Superior temporal gyrus (tissue), 1 donor: ENCODE data around the gene WDR36.

Experiments
- DNase-seq: peaks from one replicate; pipeline ENCODE4 v3.0.0-alpha.2; 2016; ENCODE audit errors: extremely low spot score

WDR36 gene

DNA sequence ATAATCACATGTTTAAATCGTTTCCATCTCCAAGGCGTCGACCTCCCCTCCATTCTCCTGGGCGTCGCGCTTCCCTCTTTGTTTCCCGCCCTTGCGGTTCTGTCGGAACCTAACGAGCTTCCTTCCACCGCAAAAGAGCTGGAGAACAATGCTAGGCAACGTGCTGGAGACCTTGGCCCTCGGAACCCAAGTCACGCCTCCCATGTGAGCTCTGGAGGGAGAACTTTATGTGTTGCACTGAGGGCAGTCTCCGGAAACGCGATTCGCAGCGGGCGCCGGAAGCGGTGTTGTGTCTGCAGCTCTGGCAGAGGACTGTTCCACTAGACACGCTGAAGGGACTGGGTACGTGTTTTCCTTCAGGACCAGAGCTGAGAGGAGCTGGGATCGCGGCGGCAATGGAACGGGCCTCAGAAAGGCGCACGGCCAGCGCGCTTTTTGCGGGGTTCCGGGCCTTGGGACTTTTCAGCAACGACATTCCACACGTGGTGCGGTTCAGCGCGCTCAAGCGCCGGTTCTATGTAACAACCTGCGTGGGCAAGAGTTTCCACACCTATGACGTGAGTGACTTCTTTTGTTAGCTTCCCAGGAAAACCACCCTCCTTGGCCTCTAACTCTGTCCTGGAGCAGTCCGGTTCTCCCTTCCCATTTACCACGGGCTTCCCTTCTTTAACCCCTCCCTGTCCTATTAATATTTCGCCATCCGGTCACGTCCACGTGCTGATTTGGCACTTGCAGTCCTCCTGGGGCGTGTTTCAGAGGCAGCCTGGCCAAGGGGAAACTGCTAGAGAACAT is at the start of gene WDR36:
Gene WDR36 (plus strand): TSS at position 287 of the 792 bp plus-strand sequence. CDS start 109 bp downstream, at position 396.
- DNase-seq = peak; percentile 95

DNA sequence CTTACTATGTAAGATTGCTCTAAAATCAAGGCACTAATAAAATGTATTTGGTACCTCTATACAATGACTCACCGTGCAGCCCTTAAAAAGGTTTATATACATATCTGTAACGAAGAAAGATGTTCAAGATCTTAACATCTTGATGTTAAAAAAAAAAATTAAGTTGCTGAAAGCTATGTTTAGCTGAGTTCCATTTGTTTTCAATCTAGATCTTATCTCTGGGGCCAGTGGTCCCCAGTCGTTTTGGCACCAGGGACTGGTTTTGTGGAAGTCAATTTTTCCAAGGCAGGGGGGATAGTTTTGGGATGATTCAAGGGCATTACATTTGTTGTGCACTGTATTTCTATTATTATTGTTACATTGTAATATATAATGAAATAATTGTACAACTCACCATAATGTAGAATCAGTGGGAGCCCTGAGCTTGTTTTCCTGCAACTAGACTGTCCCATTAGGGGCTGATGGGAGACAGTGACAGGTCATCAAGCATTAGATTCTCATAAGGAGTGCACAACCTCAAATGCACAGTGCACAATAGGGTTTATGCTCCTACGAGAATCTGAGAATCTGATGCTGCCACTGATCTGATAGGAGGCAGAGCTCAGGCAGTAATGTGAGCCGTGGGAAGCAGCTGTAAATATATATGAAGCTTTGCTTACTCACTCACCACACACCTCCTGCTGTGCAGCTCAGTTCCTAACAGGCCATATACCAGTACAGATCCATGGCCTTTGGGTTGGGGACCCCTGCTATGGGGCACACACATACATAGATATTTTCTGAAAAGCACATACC is 48.2 kb upstream of the WDR36 start:
- no peak for DNase-seq

DNA sequence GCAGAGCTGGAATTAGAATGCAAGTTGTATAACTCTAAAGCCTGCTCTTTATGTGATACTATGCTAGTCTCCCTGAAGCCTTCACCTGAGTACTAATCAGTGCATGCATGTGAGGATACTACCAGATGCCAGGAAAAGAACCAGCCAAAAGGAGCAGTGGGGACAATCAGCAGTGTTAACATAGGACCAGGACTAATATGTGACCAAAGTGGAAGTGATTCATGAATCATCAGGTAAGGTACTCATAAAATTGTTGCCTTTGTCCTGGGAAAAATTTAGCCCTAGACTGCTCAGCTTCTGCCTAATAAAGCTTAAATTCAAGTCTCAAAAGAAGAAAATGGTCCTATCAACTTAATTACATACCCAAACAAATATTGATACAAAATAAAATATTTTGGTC is 34.1 kb upstream of the WDR36 start:
- DNase-seq = no peak

DNA sequence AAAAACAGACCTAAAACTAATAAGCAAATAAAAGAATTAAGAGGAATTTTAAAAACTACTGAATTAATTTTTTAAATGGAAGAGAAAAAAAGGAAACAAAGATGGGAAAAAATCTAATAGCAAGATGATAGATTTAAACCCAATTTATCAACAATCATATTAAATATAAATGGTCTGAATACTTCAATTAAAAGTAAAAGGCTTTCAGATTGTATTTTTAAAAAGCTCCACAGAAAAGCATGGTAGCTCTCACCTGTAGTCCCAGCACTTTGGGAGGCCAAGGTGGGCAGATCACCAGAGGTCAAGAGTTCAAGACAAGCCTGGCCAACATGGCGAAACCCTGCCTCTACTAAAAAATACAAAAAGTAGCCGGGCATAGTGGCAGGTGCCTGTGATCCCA is 32.0 kb upstream of the WDR36 start:
- DNase-seq = no peak

DNA sequence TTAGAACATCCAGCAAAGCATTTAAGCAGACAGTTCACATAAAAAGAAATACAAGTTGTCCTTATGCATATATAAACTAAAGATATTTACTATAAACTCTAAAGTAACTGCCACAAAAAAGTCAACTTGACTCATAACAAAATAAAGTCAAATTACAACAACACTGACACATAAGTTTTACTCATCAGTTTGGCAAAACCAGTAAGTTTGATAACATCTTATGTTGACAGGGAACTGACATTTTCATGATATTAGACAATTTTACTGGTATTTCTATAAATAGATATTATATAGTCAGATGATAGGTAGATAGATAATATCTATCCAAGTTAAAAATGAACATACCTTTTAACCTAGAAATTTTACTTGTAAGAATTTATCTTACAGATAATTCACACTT is 30.5 kb upstream of the WDR36 start:
- DNase-seq = no peak

DNA sequence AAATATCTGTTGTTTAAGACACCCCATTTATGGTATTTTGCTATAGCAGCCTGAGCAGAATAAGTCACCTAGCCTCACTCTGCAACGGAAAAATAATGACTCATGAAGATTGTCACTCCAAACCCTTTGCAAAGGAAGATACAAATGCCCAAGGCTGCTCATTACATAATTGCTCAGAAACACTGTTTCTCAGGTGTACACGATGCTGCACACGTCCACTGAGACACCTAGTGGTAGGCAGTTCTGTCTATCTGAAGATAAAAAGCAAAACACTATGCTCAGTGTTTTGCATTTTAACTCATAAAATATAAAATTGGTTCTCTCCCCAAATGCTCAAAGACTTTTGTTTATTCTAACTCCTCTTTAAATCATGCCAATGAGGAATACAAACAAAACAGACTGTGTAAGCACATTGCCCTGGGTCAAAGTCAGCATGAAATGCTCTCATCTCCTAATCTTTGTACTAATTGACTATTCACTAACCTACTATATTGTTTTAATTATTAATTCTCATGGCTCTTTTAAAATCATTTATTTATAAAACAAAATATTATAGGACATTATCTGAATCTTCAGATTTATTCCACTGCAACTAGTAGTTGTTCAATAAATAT is 28.3 kb upstream of the WDR36 start:
- no peak for DNase-seq

DNA sequence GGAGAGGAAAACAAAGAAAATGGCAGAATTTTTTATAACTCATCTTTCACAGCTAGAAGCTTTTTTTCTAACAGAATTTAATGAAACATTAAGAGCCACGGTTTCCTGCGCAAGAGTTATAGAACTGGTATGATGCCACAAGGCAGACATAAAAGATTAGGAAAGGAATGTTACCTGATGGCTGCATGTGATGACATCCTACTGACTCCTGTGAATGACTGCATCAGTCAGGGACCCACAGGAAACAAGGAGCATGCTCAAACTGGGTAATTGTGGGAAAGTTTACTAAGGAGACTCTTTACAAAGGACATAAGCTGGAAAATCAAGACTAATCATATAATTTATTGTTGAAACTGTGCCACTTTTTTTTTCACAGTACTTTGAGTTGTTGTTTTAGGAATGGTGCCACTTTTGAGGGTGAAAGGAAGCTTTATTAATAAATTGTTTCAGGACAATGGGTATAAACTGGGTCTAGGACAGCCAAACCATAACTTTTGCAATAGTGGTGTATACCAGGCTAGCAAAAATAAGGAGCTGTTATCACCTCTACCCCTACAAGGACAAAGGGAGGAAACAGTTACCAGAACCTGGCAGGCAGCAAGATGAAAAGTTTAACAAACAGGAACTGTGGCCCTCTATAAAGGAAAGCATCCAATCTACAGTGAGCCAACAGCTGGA is 25.7 kb upstream of the WDR36 start:
- DNase-seq = no peak

DNA sequence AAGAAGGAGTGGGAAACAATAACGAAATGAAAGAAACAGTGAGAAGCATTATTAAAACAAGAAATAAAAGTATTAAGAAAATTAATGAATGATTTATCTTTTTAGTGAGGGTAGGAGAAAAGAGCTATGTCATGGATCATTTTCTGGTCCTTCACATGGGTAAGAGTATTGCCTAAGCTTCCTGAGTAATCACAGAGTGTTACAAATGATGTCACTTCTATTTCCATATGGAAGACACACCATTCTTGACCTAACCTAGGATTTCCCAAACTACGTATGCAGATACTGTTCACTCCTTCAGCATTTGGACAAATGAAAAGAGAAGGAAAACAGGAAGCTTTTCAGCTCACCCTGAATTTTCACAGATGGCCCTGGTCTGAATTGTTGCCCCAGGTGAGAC is 23.9 kb upstream of the WDR36 start:
- no peak for DNase-seq

DNA sequence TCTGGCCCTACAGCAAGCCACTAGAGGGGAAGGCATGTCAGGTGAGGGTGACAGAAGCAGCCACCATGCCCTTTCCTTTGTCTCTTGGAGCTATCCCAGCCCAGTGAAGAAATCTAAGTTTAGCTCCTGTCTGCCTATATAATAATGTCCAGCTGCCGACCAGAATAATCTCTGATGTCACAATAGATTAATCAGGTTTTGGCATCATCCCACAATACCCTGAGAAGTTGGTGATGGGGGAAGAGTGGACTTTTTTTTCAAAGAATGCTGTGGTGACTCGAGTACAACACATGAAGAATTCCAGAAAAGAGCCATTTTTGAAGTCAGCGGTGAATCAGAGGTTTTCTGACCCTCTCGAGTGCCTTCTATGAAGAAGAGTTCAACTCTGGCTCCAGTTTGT is 22.3 kb upstream of the WDR36 start:
- no peak for DNase-seq

DNA sequence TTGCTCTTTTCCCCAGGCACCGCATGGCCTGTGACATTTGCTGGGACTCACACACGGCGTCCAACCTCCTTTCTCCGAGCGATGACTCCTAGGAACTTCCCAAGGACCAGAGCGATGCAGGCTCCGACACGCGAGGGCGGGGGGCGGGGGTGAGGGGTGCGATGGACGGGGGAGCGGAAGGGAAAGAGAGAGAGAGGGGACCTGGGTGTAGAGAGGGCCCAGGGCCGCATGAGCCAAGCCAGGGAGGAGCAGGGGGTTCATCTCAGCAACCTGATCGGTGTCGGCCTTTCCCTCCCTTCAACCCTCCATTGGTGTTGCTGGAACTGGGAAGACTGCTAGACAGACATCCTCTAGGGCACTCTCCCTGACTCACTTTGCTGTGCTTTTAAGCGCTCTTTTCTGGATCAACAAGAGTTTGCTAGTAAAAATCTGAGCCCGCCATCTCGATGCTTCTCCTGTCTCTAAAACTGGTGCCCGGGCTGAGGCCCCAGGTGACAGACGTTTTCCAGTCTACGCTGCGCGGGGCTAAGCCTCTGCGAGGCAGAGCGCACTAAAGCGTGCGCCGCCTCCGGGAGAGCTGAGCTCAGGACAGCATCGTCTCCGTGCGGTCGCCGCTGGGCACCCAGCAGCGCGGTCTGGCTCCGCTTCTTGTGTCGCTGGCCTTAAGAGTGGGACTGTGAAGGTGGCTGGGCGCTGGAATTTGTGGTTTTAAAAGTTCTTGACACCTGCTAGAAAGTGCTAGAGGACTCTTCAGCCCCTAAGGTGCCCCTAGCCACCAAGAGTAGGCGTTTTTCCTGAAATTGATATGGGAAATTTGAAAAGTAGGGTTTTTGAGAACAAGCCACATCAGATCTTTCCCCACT is 21.6 kb upstream of the WDR36 start:
- DNase-seq = no peak

DNA sequence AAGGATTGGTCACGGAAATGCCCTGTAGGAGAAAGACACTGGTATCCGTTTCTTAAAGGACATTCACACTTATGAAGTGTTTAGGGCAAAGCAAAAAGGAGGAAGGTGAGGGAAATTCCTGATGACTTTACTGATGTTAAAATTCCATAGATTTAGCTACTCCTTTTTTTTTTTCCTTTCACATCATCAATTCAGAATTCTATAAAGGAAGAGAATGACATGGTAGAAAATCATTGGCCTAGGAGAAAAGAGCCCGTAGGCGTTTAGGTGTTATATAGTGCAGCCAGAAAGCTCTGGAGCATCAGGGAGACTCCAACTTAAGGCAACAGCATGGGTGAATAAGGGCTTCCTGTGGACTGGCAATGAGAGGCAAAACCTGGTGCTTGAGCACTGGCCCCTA is 20.7 kb upstream of the WDR36 start, which contains the start of gene TSLP:
Gene TSLP (plus strand): TSS at position 301 of the 400 bp plus-strand sequence. CDS start 178 bp downstream, outside the sequence.
- DNase-seq = no peak

DNA sequence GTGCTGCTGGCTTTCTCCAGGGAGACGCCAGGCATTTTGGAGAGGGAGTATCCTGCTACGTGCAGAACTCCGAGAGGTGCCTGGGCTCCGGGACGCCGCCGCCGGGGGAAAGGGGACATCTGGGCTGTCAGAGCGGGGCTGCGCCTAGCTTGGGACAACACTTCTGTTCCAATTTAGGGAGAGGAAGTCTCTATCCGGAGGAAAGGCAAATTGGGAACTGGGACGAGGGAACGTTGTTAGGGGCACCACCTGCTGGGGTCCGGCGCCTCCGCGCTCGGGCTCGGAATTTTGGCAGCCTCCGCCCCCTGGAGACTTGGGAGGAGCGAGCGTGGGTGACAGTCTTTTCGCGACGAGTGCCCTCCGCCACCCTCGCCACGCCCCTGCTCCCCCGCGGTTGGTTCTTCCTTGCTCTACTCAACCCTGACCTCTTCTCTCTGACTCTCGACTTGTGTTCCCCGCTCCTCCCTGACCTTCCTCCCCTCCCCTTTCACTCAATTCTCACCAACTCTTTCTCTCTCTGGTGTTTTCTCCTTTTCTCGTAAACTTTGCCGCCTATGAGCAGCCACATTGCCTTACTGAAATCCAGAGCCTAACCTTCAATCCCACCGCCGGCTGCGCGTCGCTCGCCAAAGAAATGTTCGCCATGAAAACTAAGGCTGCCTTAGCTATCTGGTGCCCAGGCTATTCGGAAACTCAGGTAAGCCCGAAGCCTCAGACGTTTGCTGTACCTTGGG is 19.0 kb upstream of the WDR36 start:
- no peak for DNase-seq

DNA sequence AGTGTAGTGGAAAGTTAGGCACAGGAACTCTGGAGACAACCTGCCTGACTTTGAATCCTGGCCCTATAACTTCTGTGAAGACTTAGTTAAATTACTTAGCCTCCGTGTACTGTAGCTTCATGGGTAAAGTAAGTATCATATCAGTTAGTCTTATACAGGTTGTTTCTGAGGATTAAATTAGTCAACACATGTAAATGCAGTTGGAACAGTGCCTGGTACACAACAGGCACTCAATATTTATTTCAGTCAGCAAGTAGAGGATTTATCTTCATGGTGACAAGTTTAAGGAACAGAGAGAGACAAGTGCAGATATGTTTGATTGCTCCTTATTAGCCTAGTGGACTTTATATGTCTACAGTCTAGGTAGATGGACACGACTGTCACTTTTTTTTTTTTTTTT is 17.9 kb upstream of the WDR36 start:
- DNase-seq = no peak

DNA sequence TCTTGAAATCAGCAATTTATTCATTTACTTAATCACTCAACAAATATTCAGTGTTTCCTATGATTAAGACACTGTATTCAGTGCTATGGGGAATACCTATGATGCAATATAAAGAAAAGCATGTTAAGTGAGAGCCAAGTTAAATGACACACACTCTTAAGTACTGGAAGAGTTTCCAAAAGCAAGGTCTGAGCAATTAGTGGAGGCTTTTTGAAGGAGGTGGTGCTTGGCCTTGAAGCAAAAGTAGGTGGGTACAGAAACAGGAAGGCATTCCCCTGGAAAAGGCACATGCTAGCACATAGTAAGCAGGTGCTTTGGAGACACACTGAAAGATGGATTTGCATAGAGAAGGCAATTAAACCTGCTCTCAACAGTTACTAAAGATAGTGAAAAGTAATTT is 16.6 kb upstream of the WDR36 start:
- no peak for DNase-seq

DNA sequence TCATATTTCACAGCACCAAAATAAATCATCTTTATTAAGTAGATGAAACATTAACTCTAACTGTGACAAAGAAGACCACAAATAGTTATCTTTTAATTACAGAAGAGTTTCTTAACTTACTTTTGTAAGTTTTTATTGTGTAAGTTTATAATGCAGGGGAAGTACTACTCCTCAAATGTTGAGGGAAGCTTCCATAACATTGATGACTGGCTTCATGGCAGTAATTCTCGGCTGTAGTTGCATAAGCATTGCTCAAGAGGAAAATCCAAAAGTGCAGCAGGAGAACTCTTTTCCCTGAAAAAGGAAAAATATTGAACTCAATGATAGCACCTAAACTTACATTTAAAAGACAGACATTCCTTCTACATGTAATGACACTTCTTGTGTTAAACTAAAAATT is 16.1 kb upstream of the WDR36 start:
- DNase-seq = no peak

DNA sequence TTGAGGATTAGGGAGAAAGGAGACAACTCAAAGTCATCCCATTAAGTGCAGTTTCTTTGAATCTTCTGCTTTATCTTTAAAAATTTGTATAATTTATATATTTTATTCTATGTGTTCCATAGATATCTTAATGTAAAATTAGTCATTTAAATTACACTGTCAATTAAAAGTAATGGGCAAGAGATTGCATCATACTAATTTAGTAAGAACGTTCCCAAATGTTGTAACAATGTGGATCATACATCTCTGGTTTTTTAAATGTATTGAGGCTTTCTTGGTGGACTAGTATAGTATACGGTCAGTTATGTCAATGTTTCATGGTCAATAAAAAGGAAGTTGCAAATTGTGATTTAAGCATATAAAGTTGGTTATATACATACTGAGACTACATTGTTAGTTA is 14.5 kb upstream of the WDR36 start:
- no peak for DNase-seq

DNA sequence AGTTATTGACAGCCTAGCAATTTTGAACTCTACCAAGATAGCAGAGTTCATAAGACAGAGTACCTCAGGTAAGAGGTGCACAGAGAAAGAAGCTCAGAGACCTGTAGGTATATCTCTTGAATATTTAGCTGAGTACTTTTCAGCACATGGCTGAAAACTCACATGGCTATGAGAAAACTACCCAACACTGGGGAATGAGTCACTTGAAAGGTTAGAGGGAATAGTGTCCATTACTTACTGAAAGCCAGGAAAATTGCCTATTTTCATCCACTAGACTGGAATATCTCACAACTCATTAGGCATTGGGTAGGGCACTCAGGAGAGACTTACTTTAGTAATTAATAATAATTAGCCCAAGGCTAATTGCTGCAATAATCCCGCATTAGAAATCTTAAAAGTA is 12.3 kb upstream of the WDR36 start:
- no peak for DNase-seq

DNA sequence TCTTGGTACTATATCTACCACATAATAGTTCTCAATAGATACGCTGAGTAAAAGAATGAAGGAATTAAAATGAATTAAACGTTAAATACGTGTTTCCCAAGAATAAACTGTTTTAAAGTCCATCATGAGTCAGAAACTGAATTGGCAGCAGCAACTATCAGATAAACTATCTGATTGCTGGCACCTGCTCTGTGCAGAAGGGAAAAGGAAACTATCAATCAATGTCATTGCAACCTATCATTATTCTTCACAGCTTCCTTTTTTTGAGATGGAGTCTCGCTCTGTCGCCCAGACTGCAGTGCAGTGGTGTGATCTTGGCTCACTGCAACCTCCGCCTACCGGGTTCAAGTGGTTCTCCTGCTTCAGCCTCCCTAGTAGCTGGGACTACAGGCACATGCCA is 8.8 kb upstream of the WDR36 start:
- no peak for DNase-seq

DNA sequence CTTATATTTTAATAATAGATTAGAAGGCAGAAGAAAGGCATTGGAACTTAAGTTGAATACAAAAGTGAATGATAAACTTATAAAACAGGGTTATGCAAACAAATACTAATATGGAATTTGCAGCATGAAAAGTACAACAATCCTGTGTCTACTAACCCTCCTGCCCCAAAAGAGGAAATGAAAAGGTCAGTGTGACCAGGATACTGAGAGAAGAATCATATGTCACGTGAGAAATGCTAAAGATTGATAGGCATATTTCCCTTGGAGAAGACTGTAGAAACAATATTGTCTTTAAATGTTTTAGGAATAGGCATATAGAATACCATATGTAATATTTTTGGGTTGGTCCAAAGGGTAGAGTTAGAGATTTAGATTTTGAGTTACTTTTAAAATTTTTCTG is 3.8 kb downstream of the WDR36 start:
- DNase-seq = no peak

DNA sequence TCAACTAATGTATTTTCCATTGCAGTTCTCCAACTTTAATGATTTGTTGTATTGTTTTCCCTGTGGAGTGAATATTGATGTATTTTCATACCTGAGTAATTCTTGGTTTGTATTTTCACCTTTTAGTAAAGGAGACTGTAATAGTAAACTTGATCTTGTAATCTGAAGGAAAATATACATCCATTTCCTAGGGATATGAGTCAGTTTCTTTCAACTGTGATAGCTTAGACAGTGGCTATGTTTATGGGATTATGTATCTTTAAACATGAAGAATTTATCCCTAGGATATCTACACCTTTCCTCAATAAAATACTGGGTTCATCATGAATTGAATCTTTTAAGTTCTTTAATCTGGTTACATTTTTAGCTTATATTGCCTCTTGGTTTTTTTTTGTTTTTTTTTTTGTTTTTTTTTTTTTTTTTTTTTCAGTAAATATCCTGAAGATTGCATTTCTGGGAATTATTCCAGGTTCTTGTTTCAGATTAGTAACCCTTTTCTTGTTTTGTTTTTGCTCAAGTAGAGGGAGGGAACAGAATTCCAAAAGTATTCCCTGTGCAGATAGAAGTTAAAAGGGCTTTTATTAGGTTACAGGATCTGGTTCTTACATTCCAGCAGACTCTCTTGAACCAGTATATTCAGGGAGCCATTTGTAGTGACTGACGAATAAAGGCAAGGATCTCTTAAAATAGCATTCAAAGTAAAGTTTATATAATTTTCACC is 7.1 kb downstream of the WDR36 start:
- DNase-seq = no peak
